Upper lobe of left lung (tissue), 6 donors: ENCODE data around the gene KLK13. TPM values are rescaled to one million over a fixed set of nuclear protein-coding genes. Genes with fewer than 3 reads are reported as not detected.

Source experiments
- ATAC-seq, 2 donors: fragments of 200-7000 bp; cut with Tn5 transposase; one replicate each; pipeline ENCODE4 v1.9.1; 2022; ENCODE audit warnings: mild to moderate bottlenecking in 2 of 2, moderate library complexity in 2 of 2; ENCODE audit not compliant: low FRiP score in 2 of 2
- DNase-seq, 2 donors: peaks; one replicate each; pipeline ENCODE4 v3.0.0-alpha.2; 2019 to 2020
- H3K27ac ChIP-seq, 4 donors: fragments of 200-600 bp; sonication (generic); one replicate each; pipeline ENCODE4 v1.5.1; 2016 to 2019
- H3K27me3 ChIP-seq, 4 donors: fragments of 200-600 bp; sonication (generic); one replicate each; pipeline ENCODE4 v1.5.1; 2017 to 2019
- H3K36me3 ChIP-seq, 4 donors: fragments of 200-600 bp; sonication (generic); one replicate each; pipeline ENCODE4 v1.5.1; 2016 to 2019
- H3K4me1 ChIP-seq, 4 donors: fragments of 200-600 bp; sonication (generic); one replicate each; pipeline ENCODE4 v1.5.1; 2018 to 2019
- H3K4me3 ChIP-seq, 4 donors: fragments of 200-600 bp; sonication (generic); one replicate each; pipeline ENCODE4 v1.5.1; 2017 to 2019; ENCODE audit warnings: mild to moderate bottlenecking in 2 of 4, moderate library complexity in 1 of 4
- H3K9me3 ChIP-seq, 4 donors: fragments of 200-600 bp; sonication (generic); one replicate each; pipeline ENCODE4 v1.5.1; 2018 to 2019
- EP300 ChIP-seq, 4 donors: sonication (generic); formaldehyde crosslinking; IDR thresholded peaks; one replicate each; pipeline ENCODE4 v1.5.1; 2017; ENCODE audit warnings: antibody characterized with exemption in 4 of 4, control low read depth in 2 of 4
- POLR2A ChIP-seq, 4 donors: fragments of 450-650 bp; IDR thresholded peaks; one replicate each; pipeline ENCODE4 v1.5.1; 2016 to 2017; ENCODE audit warnings: antibody characterized with exemption in 4 of 4, mild to moderate bottlenecking in 2 of 4
- POLR2AphosphoS5 ChIP-seq, 2 donors: sonication (generic); formaldehyde crosslinking; IDR thresholded peaks; one replicate each; pipeline ENCODE4 v1.5.1; 2017; ENCODE audit warnings: antibody characterized with exemption in 2 of 2
- WGBS, 2 donors: methylation state at CpG; one replicate each; pipeline ENCODE4 v1.1.5; 2017 to 2018; 5-methylcytosine and 5-hydroxymethylcytosine counted together
- total RNA-seq, 6 donors: library from RNA; depleted of rRNA in 4 of 6; stranded (reverse); fragments of >200 nt in 4 of 6; gene quantifications; one replicate each; pipeline versions ENCODE4 v1.1.0 to v1.2.1, GENCODE V29; 2016 to 2021
- TF ChIP-seq, protein P1 (sequence below), 6 experiments: fragments of 450-650 bp in 4 of 6; fragments of 200-600 bp in 2 of 6; sonication (generic) in 2 of 6; IDR thresholded peaks; one replicate each; pipeline ENCODE4 v1.5.1; 2016 to 2019; ENCODE audit warnings: antibody characterized with exemption in 6 of 6
- donor health status: DM: no; HTN: no; CAD: no; lungs with moderate emphysema.
- donor health status: DM: no; HTN: yes; CAD: no; lungs with severe emphysema.

KLK13 gene
- total RNA-seq, 6 donors from 2014 or later, result 0.54 to 24.1 (median 1.9) TPM; not detected in 2

DNA sequence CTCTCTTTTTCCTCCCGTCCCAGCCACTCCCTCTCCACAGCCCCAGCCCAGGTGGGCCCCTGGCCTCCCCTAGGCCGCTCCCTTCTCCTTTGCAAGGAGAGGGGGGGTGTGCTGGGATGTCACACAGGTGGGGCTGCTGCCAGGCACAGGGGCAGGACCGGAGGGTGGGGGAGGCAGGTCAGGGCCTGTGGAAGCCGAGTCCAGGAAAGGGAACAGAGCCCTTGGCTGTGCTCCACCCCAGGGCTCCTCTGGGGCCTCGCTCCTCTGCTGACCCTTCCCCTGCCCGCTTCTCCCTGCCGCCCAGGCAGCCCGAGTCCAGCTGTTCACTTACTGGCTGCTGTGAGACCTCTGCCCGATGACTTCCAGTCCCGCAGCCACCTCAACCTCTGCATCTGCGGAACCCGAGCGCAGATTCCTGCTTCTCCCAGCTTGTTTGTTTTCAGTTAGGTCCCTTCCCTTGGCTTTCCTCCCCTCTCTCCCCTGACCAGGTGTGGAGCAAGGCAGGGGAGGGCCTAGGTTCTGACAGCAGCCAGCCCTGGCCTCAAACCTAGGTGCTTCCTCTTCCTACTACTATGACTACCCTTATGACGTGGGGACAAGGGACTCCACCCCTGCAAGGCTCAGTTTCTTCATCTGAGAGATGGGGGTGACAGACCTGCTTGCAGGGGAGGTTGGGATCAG lies 37.6 kb downstream of the KLK13 start:
- WGBS, 2 donors, result 40 to 53% methylated on average over 13 to 14 of the region's 14 CpGs
- TF ChIP-seq, protein P1, sequence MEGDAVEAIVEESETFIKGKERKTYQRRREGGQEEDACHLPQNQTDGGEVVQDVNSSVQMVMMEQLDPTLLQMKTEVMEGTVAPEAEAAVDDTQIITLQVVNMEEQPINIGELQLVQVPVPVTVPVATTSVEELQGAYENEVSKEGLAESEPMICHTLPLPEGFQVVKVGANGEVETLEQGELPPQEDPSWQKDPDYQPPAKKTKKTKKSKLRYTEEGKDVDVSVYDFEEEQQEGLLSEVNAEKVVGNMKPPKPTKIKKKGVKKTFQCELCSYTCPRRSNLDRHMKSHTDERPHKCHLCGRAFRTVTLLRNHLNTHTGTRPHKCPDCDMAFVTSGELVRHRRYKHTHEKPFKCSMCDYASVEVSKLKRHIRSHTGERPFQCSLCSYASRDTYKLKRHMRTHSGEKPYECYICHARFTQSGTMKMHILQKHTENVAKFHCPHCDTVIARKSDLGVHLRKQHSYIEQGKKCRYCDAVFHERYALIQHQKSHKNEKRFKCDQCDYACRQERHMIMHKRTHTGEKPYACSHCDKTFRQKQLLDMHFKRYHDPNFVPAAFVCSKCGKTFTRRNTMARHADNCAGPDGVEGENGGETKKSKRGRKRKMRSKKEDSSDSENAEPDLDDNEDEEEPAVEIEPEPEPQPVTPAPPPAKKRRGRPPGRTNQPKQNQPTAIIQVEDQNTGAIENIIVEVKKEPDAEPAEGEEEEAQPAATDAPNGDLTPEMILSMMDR (IDR thresholded peaks at IDR 0.05), result no peak
- no peak for TF ChIP-seq POLR2A (IDR thresholded peaks at IDR 0.05)
- no peak for TF ChIP-seq POLR2AphosphoS5 (IDR thresholded peaks at IDR 0.05)
- no peak for TF ChIP-seq EP300 (IDR thresholded peaks at IDR 0.05)
- Histone ChIP-seq H3K9me3 (no peaks in the 10 kb centered on the region), H3K27ac (no peak overlapping the region), H3K4me3 (no peak overlapping the region), H3K36me3 (no peaks in the 10 kb centered on the region), H3K4me1 (peaks cover 0 to 3% (median 0%) of the 10 kb centered on the region in 4 donors), H3K27me3 (peaks cover 0 to 5% (median 2%) of the 10 kb centered on the region in 4 donors)
- DNase-seq, result no peak
- ATAC-seq, result no peak

DNA sequence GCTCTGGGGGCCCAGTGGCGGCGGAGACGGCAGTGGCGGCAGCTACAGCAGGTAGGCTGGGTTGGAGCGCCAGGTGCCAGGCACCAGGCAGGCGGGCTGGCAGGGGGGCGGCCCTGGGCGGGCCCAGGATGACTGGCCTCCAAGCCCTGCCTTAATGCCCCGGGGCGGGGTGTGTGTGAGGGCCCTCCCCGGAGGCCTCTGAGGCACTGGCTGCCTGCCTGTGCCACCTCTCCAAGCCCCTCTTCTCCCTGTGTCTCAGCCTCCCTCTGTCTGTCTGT lies 38.4 kb downstream of the KLK13 start, which contains the start of gene KLK11:
Gene KLK11 (minus strand): TSS at position 63 of the 278 bp plus-strand sequence. CDS start 985 bp downstream, outside the sequence.
- H3K27me3 ChIP-seq, result peaks cover 0 to 5% (median 2%) of the 10 kb centered on the region in 4 donors
- peak within 1 kb of the TSS in 3 of 4 donors; percentile 13 to 29 (median 23) for H3K4me3 ChIP-seq
- TF ChIP-seq POLR2A (IDR thresholded peaks at IDR 0.05), result peak in 1 of 4 donors; percentile 43
- TF ChIP-seq, protein P1 (IDR thresholded peaks at IDR 0.05), result no peak
- WGBS, 2 donors, result 46 to 84% methylated on average over 9 of the region's 11 CpGs
- H3K4me1 ChIP-seq, result peaks cover 0 to 3% (median 0%) of the 10 kb centered on the region in 4 donors
- DNase-seq (peak; percentile 30 to 81), ATAC-seq (peak; percentile 15 to 32)
- H3K36me3 ChIP-seq, result no peaks in the 10 kb centered on the region
- no peaks in the 10 kb centered on the region for H3K9me3 ChIP-seq
- peak within 1 kb of the TSS in 2 of 4 donors; percentile 44 to 69 for H3K27ac ChIP-seq

GRCh38 chr19:51025809-51026553 lies 38.9 kb downstream of the KLK13 start:
- no peak for TF ChIP-seq EP300 (IDR thresholded peaks at IDR 0.05)
- TF ChIP-seq POLR2AphosphoS5 (IDR thresholded peaks at IDR 0.05), result no peak
- TF ChIP-seq, protein P1 (IDR thresholded peaks at IDR 0.05), result no peak
- no peak for TF ChIP-seq POLR2A (IDR thresholded peaks at IDR 0.05)
- Histone ChIP-seq H3K4me3 (peak overlapping the region in 3 of 4 donors; percentile 13 to 29 (median 23)), H3K36me3 (no peaks in the 10 kb centered on the region), H3K27me3 (peaks cover 0 to 5% (median 2%) of the 10 kb centered on the region in 4 donors), H3K9me3 (no peaks in the 10 kb centered on the region), H3K4me1 (peaks cover 0 to 3% (median 0%) of the 10 kb centered on the region in 4 donors), H3K27ac (peak overlapping the region in 2 of 4 donors; percentile 44 to 69)
- ATAC-seq (no peak), DNase-seq (peak in 1 of 2 donors; percentile 31)
- WGBS, 2 donors, result 47 to 72% methylated on average over 15 to 18 of the region's 18 CpGs

GRCh38 chr19:51025401-51025800 lies 39.5 kb downstream of the KLK13 start:
- Histone ChIP-seq H3K27me3 (peaks cover 0 to 5% (median 2%) of the 10 kb centered on the region in 4 donors), H3K9me3 (no peaks in the 10 kb centered on the region), H3K4me1 (peaks cover 0 to 4% (median 1%) of the 10 kb centered on the region in 4 donors), H3K27ac (no peak overlapping the region), H3K4me3 (no peak overlapping the region), H3K36me3 (no peaks in the 10 kb centered on the region)
- TF ChIP-seq, protein P1 (IDR thresholded peaks at IDR 0.05), result no peak
- TF ChIP-seq EP300 (IDR thresholded peaks at IDR 0.05), result no peak
- TF ChIP-seq POLR2AphosphoS5 (IDR thresholded peaks at IDR 0.05), result no peak
- no peak for TF ChIP-seq POLR2A (IDR thresholded peaks at IDR 0.05)
- DNase-seq (no peak), ATAC-seq (no peak)
- 25 to 60% methylated on average over 4 to 6 of the region's 6 CpGs for WGBS, 2 donors
